Measurements from ENCODE around the gene KRT36.
A peak's percentile ranks its signal among the peaks of the same experiment; 100 is the strongest.

The KRT36 gene

GRCh38 chr17:41491476-41491875, 1.8 kb upstream of the KRT36 start:
- Histone ChIP-seq H4K91ac (ENCODE audit: low read depth, low read length, poor library complexity) (no peak overlapping the region), H3K23ac (ENCODE audit: low read depth, low read length, poor library complexity) (no peak overlapping the region), H3K27me3 (ENCODE audit: control insufficient read depth in 3 of 3, insufficient read depth in 3 of 3, low read depth in 1 of 3, low read length in 3 of 3) (peaks cover 0 to 20% (median 0%) of the 10 kb centered on the region in 3 experiments), H2BK5ac (ENCODE audit: low read length) (no peak overlapping the region), H2BK120ac (ENCODE audit: low read depth, low read length) (no peak overlapping the region), H3K4me1 (ENCODE audit: control insufficient read depth in 2 of 2, insufficient read depth in 1 of 2, low read depth in 1 of 2, low read length in 2 of 2) (no peaks in the 10 kb centered on the region), H3K4ac (ENCODE audit: low read length) (no peak overlapping the region), H3K79me1 (ENCODE audit: low read depth, low read length) (no peaks in the 10 kb centered on the region), H3K4me3 (ENCODE audit: low read length in 2 of 2) (no peak overlapping the region), H2BK15ac (ENCODE audit: low read length) (no peak overlapping the region), H3K4me2 (ENCODE audit: insufficient read depth, low read length, poor library complexity, severe bottlenecking) (no peak overlapping the region), H3K14ac (ENCODE audit: low read length) (no peak overlapping the region), H4K8ac (ENCODE audit: low read depth, low read length) (no peak overlapping the region), H3K27ac (replicated peaks; ENCODE audit: low read length) (no peak overlapping the region), H3K36me3 (replicated peaks in 1 of 2; ENCODE audit: control insufficient read depth in 2 of 2, insufficient read depth in 2 of 2, low read length in 2 of 2) (no peaks in the 10 kb centered on the region), H2AK5ac (ENCODE audit: low read depth, low read length) (no peak overlapping the region), H3K9me3 (replicated peaks in 1 of 2; ENCODE audit: control insufficient read depth in 2 of 2, insufficient read depth in 1 of 2, low read depth in 1 of 2, low read length in 2 of 2) (no peaks in the 10 kb centered on the region), H3K18ac (ENCODE audit: low read length) (no peak overlapping the region), H2BK12ac (ENCODE audit: low read length) (no peak overlapping the region), H2AFZ (ENCODE audit: low read length) (no peak overlapping the region), H3K9ac (ENCODE audit: low read depth, low read length, poor library complexity) (no peak overlapping the region)
- no CpG with 5 or more reads among the region's 2 CpGs for WGBS, 2 donors (ENCODE audit: extremely low coverage in 2 of 2, insufficient read length in 2 of 2, insufficient replicate concordance in 1 of 2)
- DNase-seq (ENCODE audit: low spot score) = no peak

GRCh38 chr17:41490000-41490990, 585 bp upstream of the KRT36 start:
- H2BK12ac ChIP-seq (ENCODE audit: low read length) = no peak overlapping the region
- no peak overlapping the region for H3K27ac ChIP-seq (replicated peaks; ENCODE audit: low read length)
- H2BK5ac ChIP-seq (ENCODE audit: low read length) = no peak overlapping the region
- H3K9ac ChIP-seq (ENCODE audit: low read depth, low read length, poor library complexity) = no peak overlapping the region
- H2AK5ac ChIP-seq (ENCODE audit: low read depth, low read length) = no peak overlapping the region
- H3K4me2 ChIP-seq (ENCODE audit: insufficient read depth, low read length, poor library complexity, severe bottlenecking) = no peak overlapping the region
- H2AFZ ChIP-seq (ENCODE audit: low read length) = no peak overlapping the region
- no peaks in the 10 kb centered on the region for H3K79me1 ChIP-seq (ENCODE audit: low read depth, low read length)
- H3K23ac ChIP-seq (ENCODE audit: low read depth, low read length, poor library complexity) = no peak overlapping the region
- no peak overlapping the region for H2BK120ac ChIP-seq (ENCODE audit: low read depth, low read length)
- peaks cover 0 to 24% (median 0%) of the 10 kb centered on the region in 3 experiments for H3K27me3 ChIP-seq (ENCODE audit: control insufficient read depth in 3 of 3, insufficient read depth in 3 of 3, low read depth in 1 of 3, low read length in 3 of 3)
- no peak overlapping the region for H4K91ac ChIP-seq (ENCODE audit: low read depth, low read length, poor library complexity)
- no peak overlapping the region for H3K14ac ChIP-seq (ENCODE audit: low read length)
- H3K36me3 ChIP-seq (replicated peaks in 1 of 2; ENCODE audit: control insufficient read depth in 2 of 2, insufficient read depth in 2 of 2, low read length in 2 of 2) = no peaks in the 10 kb centered on the region
- H4K8ac ChIP-seq (ENCODE audit: low read depth, low read length) = no peak overlapping the region
- WGBS, 2 donors (ENCODE audit: extremely low coverage in 2 of 2, insufficient read length in 2 of 2, insufficient replicate concordance in 1 of 2) = no CpG with 5 or more reads among the region's 10 CpGs
- no peak overlapping the region for H2BK15ac ChIP-seq (ENCODE audit: low read length)
- no peak for DNase-seq (ENCODE audit: low spot score)
- H3K9me3 ChIP-seq (replicated peaks in 1 of 2; ENCODE audit: control insufficient read depth in 2 of 2, insufficient read depth in 1 of 2, low read depth in 1 of 2, low read length in 2 of 2) = no peaks in the 10 kb centered on the region
- no peak overlapping the region for H3K4me3 ChIP-seq (ENCODE audit: low read length in 2 of 2)
- H3K4ac ChIP-seq (ENCODE audit: low read length) = no peak overlapping the region
- no peak overlapping the region for H3K18ac ChIP-seq (ENCODE audit: low read length)
- H3K4me1 ChIP-seq (ENCODE audit: control insufficient read depth in 2 of 2, insufficient read depth in 1 of 2, low read depth in 1 of 2, low read length in 2 of 2) = no peaks in the 10 kb centered on the region

- no peak overlapping the region for H3K14ac ChIP-seq (ENCODE audit: low read length)
- H2BK5ac ChIP-seq (ENCODE audit: low read length) = no peak overlapping the region
- H3K27ac ChIP-seq (replicated peaks; ENCODE audit: low read length) = no peak overlapping the region
- H3K4me3 ChIP-seq (ENCODE audit: low read length in 2 of 2) = no peak overlapping the region
- H2AK5ac ChIP-seq (ENCODE audit: low read depth, low read length) = no peak overlapping the region
- peaks cover 0 to 5% of the 10 kb centered on the region in 2 donors for H3K4me1 ChIP-seq (ENCODE audit: control insufficient read depth in 2 of 2, insufficient read depth in 1 of 2, low read depth in 1 of 2, low read length in 2 of 2)
- no peak overlapping the region for H4K8ac ChIP-seq (ENCODE audit: low read depth, low read length)
- H3K23ac ChIP-seq (ENCODE audit: low read depth, low read length, poor library complexity) = peak overlapping the region; percentile 37
- H3K18ac ChIP-seq (ENCODE audit: low read length) = peak overlapping the region; percentile 32
- H3K79me1 ChIP-seq (ENCODE audit: low read depth, low read length) = no peaks in the 10 kb centered on the region
- no peak overlapping the region for H3K9ac ChIP-seq (ENCODE audit: low read depth, low read length, poor library complexity)
- H2AFZ ChIP-seq (ENCODE audit: low read length) = no peak overlapping the region
- H3K36me3 ChIP-seq (replicated peaks in 1 of 2; ENCODE audit: control insufficient read depth in 2 of 2, insufficient read depth in 2 of 2, low read length in 2 of 2) = no peaks in the 10 kb centered on the region
- WGBS, 2 donors (ENCODE audit: extremely low coverage in 2 of 2, insufficient read length in 2 of 2, insufficient replicate concordance in 1 of 2) = no CpG with 5 or more reads among the region's 29 CpGs
- peak overlapping the region; percentile 70 for H2BK15ac ChIP-seq (ENCODE audit: low read length)
- H3K4me2 ChIP-seq (ENCODE audit: insufficient read depth, low read length, poor library complexity, severe bottlenecking) = no peak overlapping the region
- H2BK12ac ChIP-seq (ENCODE audit: low read length) = peak overlapping the region; percentile 14
- peaks cover 0 to 24% (median 0%) of the 10 kb centered on the region in 3 experiments for H3K27me3 ChIP-seq (ENCODE audit: control insufficient read depth in 3 of 3, insufficient read depth in 3 of 3, low read depth in 1 of 3, low read length in 3 of 3)
- no peak overlapping the region for H2BK120ac ChIP-seq (ENCODE audit: low read depth, low read length)
- H4K91ac ChIP-seq (ENCODE audit: low read depth, low read length, poor library complexity) = no peak overlapping the region
- DNase-seq (ENCODE audit: low spot score) = peak; percentile 11
- H3K9me3 ChIP-seq (replicated peaks in 1 of 2; ENCODE audit: control insufficient read depth in 2 of 2, insufficient read depth in 1 of 2, low read depth in 1 of 2, low read length in 2 of 2) = no peaks in the 10 kb centered on the region
- no peak overlapping the region for H3K4ac ChIP-seq (ENCODE audit: low read length)
Observed at GRCh38 chr17:41486809-41487530, 2.7 kb downstream of the KRT36 start.

GRCh38 chr17:41486316-41486715, 3.4 kb downstream of the KRT36 start:
- Histone ChIP-seq H2BK15ac (ENCODE audit: low read length) (no peak overlapping the region), H3K79me1 (ENCODE audit: low read depth, low read length) (no peaks in the 10 kb centered on the region), H2AK5ac (ENCODE audit: low read depth, low read length) (no peak overlapping the region), H4K8ac (ENCODE audit: low read depth, low read length) (no peak overlapping the region), H3K4me2 (ENCODE audit: insufficient read depth, low read length, poor library complexity, severe bottlenecking) (no peak overlapping the region), H2AFZ (ENCODE audit: low read length) (no peak overlapping the region), H3K9me3 (replicated peaks in 1 of 2; ENCODE audit: control insufficient read depth in 2 of 2, insufficient read depth in 1 of 2, low read depth in 1 of 2, low read length in 2 of 2) (no peaks in the 10 kb centered on the region), H3K18ac (ENCODE audit: low read length) (no peak overlapping the region), H2BK12ac (ENCODE audit: low read length) (no peak overlapping the region), H3K27ac (replicated peaks; ENCODE audit: low read length) (no peak overlapping the region), H3K14ac (ENCODE audit: low read length) (no peak overlapping the region), H3K4me3 (ENCODE audit: low read length in 2 of 2) (no peak overlapping the region), H3K4me1 (ENCODE audit: control insufficient read depth in 2 of 2, insufficient read depth in 1 of 2, low read depth in 1 of 2, low read length in 2 of 2) (peaks cover 0 to 5% of the 10 kb centered on the region in 2 donors), H3K4ac (ENCODE audit: low read length) (no peak overlapping the region), H4K91ac (ENCODE audit: low read depth, low read length, poor library complexity) (no peak overlapping the region), H3K27me3 (ENCODE audit: control insufficient read depth in 3 of 3, insufficient read depth in 3 of 3, low read depth in 1 of 3, low read length in 3 of 3) (peaks cover 0 to 24% (median 0%) of the 10 kb centered on the region in 3 experiments), H2BK5ac (ENCODE audit: low read length) (no peak overlapping the region), H3K36me3 (replicated peaks in 1 of 2; ENCODE audit: control insufficient read depth in 2 of 2, insufficient read depth in 2 of 2, low read length in 2 of 2) (no peaks in the 10 kb centered on the region), H3K9ac (ENCODE audit: low read depth, low read length, poor library complexity) (no peak overlapping the region), H3K23ac (ENCODE audit: low read depth, low read length, poor library complexity) (no peak overlapping the region), H2BK120ac (ENCODE audit: low read depth, low read length) (no peak overlapping the region)
- WGBS, 2 donors (ENCODE audit: extremely low coverage in 2 of 2, insufficient read length in 2 of 2, insufficient replicate concordance in 1 of 2) = no CpG with 5 or more reads among the region's 13 CpGs
- no peak for DNase-seq (ENCODE audit: low spot score)

Measured in neuronal stem cell (in vitro differentiated cells).